ENCODE measurements around the gene NIPAL4. TPM values are rescaled to one million over a fixed set of nuclear protein-coding genes. Genes with fewer than 3 reads are reported as not detected.

Gene NIPAL4
- total and polyA plus RNA-seq, 2 donors (not counting 3 experiments of a cell fraction or from before 2014, with no cell fraction given) = not detected

DNA sequence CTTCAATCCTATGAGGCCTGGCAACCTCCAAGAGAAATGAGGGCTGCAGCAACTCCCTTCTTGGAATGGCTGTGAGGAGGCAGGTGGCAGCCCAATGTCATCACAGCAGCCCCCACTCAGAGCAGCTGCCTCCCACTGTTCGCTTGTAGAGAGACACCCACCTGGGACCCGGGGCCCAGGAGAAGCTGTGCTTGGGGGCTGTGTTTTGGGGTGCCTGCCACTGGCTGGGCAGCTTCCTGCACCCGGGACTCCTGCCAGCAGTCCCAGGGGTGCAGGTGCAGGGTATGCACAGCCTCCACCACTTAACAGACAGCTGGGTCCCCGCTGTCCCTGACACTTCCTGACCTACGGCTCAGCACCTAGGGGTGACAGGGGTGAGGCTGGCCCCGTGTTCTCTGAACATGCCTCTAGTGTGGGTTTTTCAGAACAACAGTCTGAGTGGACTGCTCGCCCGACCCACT lies 26.2 kb downstream of the NIPAL4 start:
- Histone ChIP-seq H3K9ac (replicated peaks; ENCODE audit: extremely low read depth, insufficient read depth, low read length) (no peak overlapping the region), H3K9me3 (replicated peaks; ENCODE audit: control insufficient read depth, insufficient read depth, low read length) (no peaks in the 10 kb centered on the region), H3K79me2 (ENCODE audit: control insufficient read depth, insufficient read depth, low read length) (no peaks in the 10 kb centered on the region), H3K4me2 (ENCODE audit: insufficient read depth, low read length) (no peak overlapping the region), H3K27me3 (ENCODE audit: control insufficient read depth in 2 of 2, insufficient read depth in 2 of 2, low read length in 2 of 2) (no peaks in the 10 kb centered on the region), H3K9me1 (replicated peaks; ENCODE audit: control insufficient read depth, extremely low read depth, insufficient read depth, low read length) (no peaks in the 10 kb centered on the region), H3K4me3 (replicated peaks in 1 of 3; ENCODE audit: insufficient read depth in 1 of 3, low read depth in 1 of 3, low read length in 3 of 3) (no peak overlapping the region), H4K20me1 (replicated peaks; ENCODE audit: control insufficient read depth, extremely low read depth, insufficient read depth, low read length) (no peaks in the 10 kb centered on the region), H3K36me3 (ENCODE audit: control insufficient read depth in 2 of 2, extremely low read depth in 1 of 2, insufficient read depth in 2 of 2, low read length in 2 of 2) (peaks cover 0 to 2% of the 10 kb centered on the region in 2 experiments), H3K4me1 (ENCODE audit: control insufficient read depth, extremely low read depth, insufficient read depth, low read length) (no peaks in the 10 kb centered on the region), H2AFZ (ENCODE audit: low read depth, low read length) (no peak overlapping the region), H3K27ac (ENCODE audit: insufficient read depth, low read depth, low read length) (no peak overlapping the region)
- ChIA-PET CTCF (interaction anchor here (1.1 to 2.5 kb wide), 3 partner anchors 13 to 143 kb away, joined by 5 to 12 read pairs (median 5); no protein-coding TSS in a partner anchor), POLR2A (no interaction called here)
- dilution Hi-C loops (cut with MboI; ENCODE audit: extremely low pct_ligation_motif_present, low sequenced_read_pairs) (loop anchor here (25.0 kb wide), 1 partner anchor 149 kb away; a partner anchor contains a TSS), intact Hi-C loops (cut with micrococcal nuclease) (no loop called here)
- FAIRE-seq (no peak), DNase-seq (ENCODE audit: low read depth, low spot score) (no peak)
- TF ChIP-seq JUN (IDR thresholded peaks at IDR 0.05; ENCODE audit: borderline replicate concordance, insufficient read depth, insufficient read length, low read depth) (no peak), POLR2A (IDR thresholded peaks at IDR 0.05; ENCODE audit: low read depth, low read length) (no peak), EZH2 (IDR thresholded peaks at IDR 0.05; ENCODE audit: borderline replicate concordance, low read depth, low read length, severe bottlenecking) (no peak), POLR2AphosphoS5 (IDR thresholded peaks at IDR 0.05; ENCODE audit: insufficient read depth, low read depth, low read length) (no peak), CTCF (IDR thresholded peaks at IDR 0.05; ENCODE audit: extremely low read depth in 1 of 2, insufficient read depth in 1 of 2, low read depth in 1 of 2, low read length in 2 of 2) (no peak), MYC (IDR thresholded peaks at IDR 0.05; ENCODE audit: low read depth, low read length) (no peak), FOS (IDR thresholded peaks at IDR 0.05; ENCODE audit: borderline replicate concordance, insufficient read depth, low read length) (no peak), GATA2 (IDR thresholded peaks at IDR 0.05; ENCODE audit: insufficient read depth, insufficient read length, low read depth, low read length) (no peak)
- TF ChIP-seq, protein P1, sequence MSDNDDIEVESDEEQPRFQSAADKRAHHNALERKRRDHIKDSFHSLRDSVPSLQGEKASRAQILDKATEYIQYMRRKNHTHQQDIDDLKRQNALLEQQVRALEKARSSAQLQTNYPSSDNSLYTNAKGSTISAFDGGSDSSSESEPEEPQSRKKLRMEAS (IDR thresholded peaks at IDR 0.05; ENCODE audit: insufficient read depth, insufficient read length) = no peak
- no TSS peak for BruUV-seq (replicated peaks)

Measured in endothelial cell of umbilical vein (primary cell).